Measurements from ENCODE around the gene CDH4.
"Not testable (repeated sequence)": the region's sequence is repeated elsewhere in the genome, so short reads cannot be mapped to it uniquely, and the experiment has no call there.

Gene CDH4

GRCh38 chr20:61416546-61416945, 164.5 kb downstream of the CDH4 start:
- DNase-seq (ENCODE audit: low read depth, low spot score), result no peak

GRCh38 chr20:61417221-61417941, 165.3 kb downstream of the CDH4 start:
- DNase-seq (ENCODE audit: low read depth, low spot score), result no peak

- DNase-seq (ENCODE audit: low read depth, low spot score), result no peak
Measured at GRCh38 chr20:61419010-61419409, 166.9 kb downstream of the CDH4 start.

- no peak for DNase-seq (ENCODE audit: low read depth, low spot score)
Measured at GRCh38 chr20:61419501-61419900, 167.4 kb downstream of the CDH4 start.

GRCh38 chr20:61420056-61420455, 168.0 kb downstream of the CDH4 start:
- no peak for DNase-seq (ENCODE audit: low read depth, low spot score)

- no peak for DNase-seq (ENCODE audit: low read depth, low spot score)
Measured at GRCh38 chr20:61420781-61421180, 168.7 kb downstream of the CDH4 start.

- DNase-seq (ENCODE audit: low read depth, low spot score), result no peak
Measured at GRCh38 chr20:61422636-61423425, 170.8 kb downstream of the CDH4 start.

- DNase-seq (ENCODE audit: low read depth, low spot score), result no peak
Measured at GRCh38 chr20:61424011-61424627, 172.1 kb downstream of the CDH4 start.

- DNase-seq (ENCODE audit: low read depth, low spot score), result no peak
Measured at GRCh38 chr20:61424628-61425420, 172.8 kb downstream of the CDH4 start.

- not testable (repeated sequence) for DNase-seq (ENCODE audit: low read depth, low spot score)
Measured at GRCh38 chr20:61425541-61425991, 173.5 kb downstream of the CDH4 start.

GRCh38 chr20:61426352-61426751, 174.3 kb downstream of the CDH4 start:
- no peak for DNase-seq (ENCODE audit: low read depth, low spot score)

- DNase-seq (ENCODE audit: low read depth, low spot score), result no peak
Measured at GRCh38 chr20:61429458-61430227, 177.6 kb downstream of the CDH4 start.

GRCh38 chr20:61430228-61430624, 178.2 kb downstream of the CDH4 start:
- no peak for DNase-seq (ENCODE audit: low read depth, low spot score)

- DNase-seq (ENCODE audit: low read depth, low spot score), result no peak
Measured at GRCh38 chr20:61433176-61433575, 181.1 kb downstream of the CDH4 start.

- no peak for DNase-seq (ENCODE audit: low read depth, low spot score)
Measured at GRCh38 chr20:61433816-61434215, 181.8 kb downstream of the CDH4 start.

- no peak for DNase-seq (ENCODE audit: low read depth, low spot score)
Measured at GRCh38 chr20:61434341-61434781, 182.3 kb downstream of the CDH4 start.

- no peak for DNase-seq (ENCODE audit: low read depth, low spot score)
Measured at GRCh38 chr20:61435184-61435822, 183.2 kb downstream of the CDH4 start.

GRCh38 chr20:61435823-61436220, 183.8 kb downstream of the CDH4 start:
- DNase-seq (ENCODE audit: low read depth, low spot score), result no peak

GRCh38 chr20:61436283-61436666, 184.2 kb downstream of the CDH4 start:
- DNase-seq (ENCODE audit: low read depth, low spot score), result no peak

- DNase-seq (ENCODE audit: low read depth, low spot score), result no peak
Measured at GRCh38 chr20:61436667-61437279, 184.7 kb downstream of the CDH4 start.
